ENCODE results near the gene LRP1B.

DNA sequence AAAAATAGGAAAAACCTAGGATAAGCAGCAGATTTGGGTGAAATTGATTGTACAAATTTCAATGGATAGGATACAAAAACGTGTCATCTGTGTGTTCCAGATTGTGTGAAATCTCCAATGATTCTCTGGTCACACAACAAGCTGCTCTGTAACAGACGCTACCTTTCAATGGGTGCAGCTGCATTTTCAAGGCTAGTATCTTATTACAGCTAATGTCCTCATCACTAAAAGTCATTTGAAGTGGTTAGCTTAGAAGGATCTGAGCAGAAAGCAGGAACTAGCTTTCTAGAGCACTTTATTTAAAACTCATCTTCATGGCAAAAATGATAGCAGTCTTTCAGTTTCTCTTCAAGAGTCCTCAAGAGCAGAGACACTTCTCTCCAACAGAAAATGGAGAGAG, 364.6 kb downstream of the LRP1B start:
- TF ChIP-seq CTCF (IDR thresholded peaks at IDR 0.05; ENCODE audit: low read depth, low read length, missing input control) (no peak), TAF1 (conservative IDR thresholded peaks at IDR 0.05) (no peak), HNF4G (IDR thresholded peaks at IDR 0.05) (no peak), GABPA (IDR thresholded peaks at IDR 0.05 in 1 of 2, conservative IDR thresholded peaks at IDR 0.05 in 1 of 2) (no peak), SP1 (IDR thresholded peaks at IDR 0.05) (no peak), YY1 (IDR thresholded peaks at IDR 0.05) (no peak), JUND (IDR thresholded peaks at IDR 0.05) (no peak)
